Upper lobe of left lung (tissue), 6 donors: ENCODE results near the gene LGMN. TPM values are rescaled to one million over a fixed set of nuclear protein-coding genes. Genes with fewer than 3 reads are reported as not detected.
A peak's percentile ranks its signal among the peaks of the same experiment; 100 is the strongest.

Experiments used
- ATAC-seq, 2 donors: fragments of 200-7000 bp; cut with Tn5 transposase; one replicate each; pipeline ENCODE4 v1.9.1; 2022; ENCODE audit warnings: mild to moderate bottlenecking in 2 of 2, moderate library complexity in 2 of 2; ENCODE audit not compliant: low FRiP score in 2 of 2
- DNase-seq, 2 donors: peaks; one replicate each; pipeline ENCODE4 v3.0.0-alpha.2; 2019 to 2020
- H3K27ac ChIP-seq, 4 donors: fragments of 200-600 bp; sonication (generic); one replicate each; pipeline ENCODE4 v1.5.1; 2016 to 2019
- H3K27me3 ChIP-seq, 4 donors: fragments of 200-600 bp; sonication (generic); one replicate each; pipeline ENCODE4 v1.5.1; 2017 to 2019
- H3K36me3 ChIP-seq, 4 donors: fragments of 200-600 bp; sonication (generic); one replicate each; pipeline ENCODE4 v1.5.1; 2016 to 2019
- H3K4me1 ChIP-seq, 4 donors: fragments of 200-600 bp; sonication (generic); one replicate each; pipeline ENCODE4 v1.5.1; 2018 to 2019
- H3K4me3 ChIP-seq, 4 donors: fragments of 200-600 bp; sonication (generic); one replicate each; pipeline ENCODE4 v1.5.1; 2017 to 2019; ENCODE audit warnings: mild to moderate bottlenecking in 2 of 4, moderate library complexity in 1 of 4
- H3K9me3 ChIP-seq, 4 donors: fragments of 200-600 bp; sonication (generic); one replicate each; pipeline ENCODE4 v1.5.1; 2018 to 2019
- EP300 ChIP-seq, 4 donors: sonication (generic); formaldehyde crosslinking; IDR thresholded peaks; one replicate each; pipeline ENCODE4 v1.5.1; 2017; ENCODE audit warnings: antibody characterized with exemption in 4 of 4, control low read depth in 2 of 4
- POLR2A ChIP-seq, 4 donors: fragments of 450-650 bp; IDR thresholded peaks; one replicate each; pipeline ENCODE4 v1.5.1; 2016 to 2017; ENCODE audit warnings: antibody characterized with exemption in 4 of 4, mild to moderate bottlenecking in 2 of 4
- POLR2AphosphoS5 ChIP-seq, 2 donors: sonication (generic); formaldehyde crosslinking; IDR thresholded peaks; one replicate each; pipeline ENCODE4 v1.5.1; 2017; ENCODE audit warnings: antibody characterized with exemption in 2 of 2
- WGBS, 2 donors: methylation state at CpG; one replicate each; pipeline ENCODE4 v1.1.5; 2017 to 2018; 5-methylcytosine and 5-hydroxymethylcytosine counted together
- total RNA-seq, 6 donors: library from RNA; depleted of rRNA in 4 of 6; stranded (reverse); fragments of >200 nt in 4 of 6; gene quantifications; one replicate each; pipeline versions ENCODE4 v1.1.0 to v1.2.1, GENCODE V29; 2016 to 2021
- TF ChIP-seq, protein P1 (sequence below), 6 experiments: fragments of 450-650 bp in 4 of 6; fragments of 200-600 bp in 2 of 6; sonication (generic) in 2 of 6; IDR thresholded peaks; one replicate each; pipeline ENCODE4 v1.5.1; 2016 to 2019; ENCODE audit warnings: antibody characterized with exemption in 6 of 6
- donor health status: DM: no; HTN: no; CAD: no; lungs with moderate emphysema.
- donor health status: DM: no; HTN: yes; CAD: no; lungs with severe emphysema.

The LGMN gene
- total RNA-seq, 6 donors from 2014 or later, result 53.4 to 222 (median 123) TPM

DNA sequence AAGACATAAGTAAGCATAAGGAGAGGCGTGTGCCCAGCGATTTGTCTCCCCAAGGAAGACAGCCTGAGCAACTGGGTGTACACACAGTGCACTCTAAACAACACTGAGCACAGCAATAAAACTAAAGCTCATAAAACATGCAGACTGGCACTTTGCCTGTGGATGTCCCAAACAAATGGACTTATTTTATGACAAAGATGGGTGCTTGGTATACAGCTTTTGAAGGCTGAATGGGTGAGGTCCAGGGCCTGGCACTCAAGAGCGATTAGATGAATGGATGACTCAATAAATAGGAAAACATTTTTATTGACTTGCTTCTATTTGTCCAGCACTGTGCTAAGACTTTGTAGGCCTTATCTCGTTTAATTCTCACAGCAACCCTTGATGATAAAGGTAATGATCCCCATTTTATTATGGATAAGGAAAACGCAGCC, 28.5 kb downstream of the LGMN start:
- H3K4me1 ChIP-seq, result peaks cover 11 to 23% (median 18%) of the 10 kb centered on the region in 4 donors
- peaks cover 0 to 10% (median 1%) of the 10 kb centered on the region in 4 donors for H3K36me3 ChIP-seq
- DNase-seq, result no peak
- 55 to 73% methylated on average over 5 of the region's 5 CpGs for WGBS, 2 donors
- H3K4me3 ChIP-seq, result no peak overlapping the region
- TF ChIP-seq POLR2AphosphoS5 (IDR thresholded peaks at IDR 0.05) (no peak), POLR2A (IDR thresholded peaks at IDR 0.05) (no peak), EP300 (IDR thresholded peaks at IDR 0.05) (no peak)
- TF ChIP-seq, protein P1, sequence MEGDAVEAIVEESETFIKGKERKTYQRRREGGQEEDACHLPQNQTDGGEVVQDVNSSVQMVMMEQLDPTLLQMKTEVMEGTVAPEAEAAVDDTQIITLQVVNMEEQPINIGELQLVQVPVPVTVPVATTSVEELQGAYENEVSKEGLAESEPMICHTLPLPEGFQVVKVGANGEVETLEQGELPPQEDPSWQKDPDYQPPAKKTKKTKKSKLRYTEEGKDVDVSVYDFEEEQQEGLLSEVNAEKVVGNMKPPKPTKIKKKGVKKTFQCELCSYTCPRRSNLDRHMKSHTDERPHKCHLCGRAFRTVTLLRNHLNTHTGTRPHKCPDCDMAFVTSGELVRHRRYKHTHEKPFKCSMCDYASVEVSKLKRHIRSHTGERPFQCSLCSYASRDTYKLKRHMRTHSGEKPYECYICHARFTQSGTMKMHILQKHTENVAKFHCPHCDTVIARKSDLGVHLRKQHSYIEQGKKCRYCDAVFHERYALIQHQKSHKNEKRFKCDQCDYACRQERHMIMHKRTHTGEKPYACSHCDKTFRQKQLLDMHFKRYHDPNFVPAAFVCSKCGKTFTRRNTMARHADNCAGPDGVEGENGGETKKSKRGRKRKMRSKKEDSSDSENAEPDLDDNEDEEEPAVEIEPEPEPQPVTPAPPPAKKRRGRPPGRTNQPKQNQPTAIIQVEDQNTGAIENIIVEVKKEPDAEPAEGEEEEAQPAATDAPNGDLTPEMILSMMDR (IDR thresholded peaks at IDR 0.05), result no peak
- H3K27ac ChIP-seq, result peak overlapping the region in 3 of 4 donors; percentile 37 to 55 (median 49)
- H3K27me3 ChIP-seq, result no peaks in the 10 kb centered on the region
- peak in 1 of 2 donors; percentile 39 for ATAC-seq
- no peaks in the 10 kb centered on the region for H3K9me3 ChIP-seq

DNA sequence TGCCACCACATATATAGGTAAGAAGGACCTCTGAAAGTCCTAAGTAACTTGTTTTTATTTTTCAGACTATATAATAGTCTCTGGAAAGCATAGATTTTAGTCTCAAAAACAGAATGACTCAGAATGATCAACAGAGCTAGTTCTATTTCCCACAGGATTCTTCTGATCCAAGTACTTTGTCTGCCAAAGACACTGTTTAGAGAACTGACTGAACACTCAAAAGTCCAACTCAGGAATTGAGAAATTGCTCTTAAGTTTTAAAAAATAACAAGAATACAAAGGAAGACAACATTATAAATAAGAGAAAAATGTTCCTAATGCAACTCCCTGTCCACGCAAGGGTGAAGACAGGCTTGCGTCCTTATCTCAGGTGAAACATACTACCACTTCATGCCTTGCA, 29.0 kb downstream of the LGMN start:
- H3K27ac ChIP-seq, result peak overlapping the region in 2 of 4 donors; percentile 37 to 55
- no peak for DNase-seq
- peak in 1 of 2 donors; percentile 75 for ATAC-seq

DNA sequence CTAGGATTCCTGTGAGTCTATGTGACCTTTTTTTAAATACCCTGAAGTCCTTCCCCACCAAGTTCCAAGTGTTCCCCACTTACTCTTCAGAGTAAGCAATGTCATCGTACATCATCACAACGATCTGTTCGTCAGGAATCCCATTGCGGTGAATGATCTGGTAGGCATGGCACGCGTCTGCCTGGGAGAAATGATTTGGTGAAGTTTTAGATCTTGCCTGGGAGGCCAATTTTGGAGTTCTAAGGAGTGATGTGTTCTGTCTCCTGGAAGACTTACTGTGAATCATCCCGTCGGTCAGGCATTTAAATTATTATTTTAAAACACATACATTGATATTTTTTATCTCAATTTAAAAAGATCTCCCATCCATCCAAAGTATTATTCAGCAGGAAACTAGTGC, 29.8 kb downstream of the LGMN start:
- no peak for TF ChIP-seq EP300 (IDR thresholded peaks at IDR 0.05)
- no peak for TF ChIP-seq POLR2AphosphoS5 (IDR thresholded peaks at IDR 0.05)
- Histone ChIP-seq H3K27me3 (no peaks in the 10 kb centered on the region), H3K4me3 (no peak overlapping the region), H3K27ac (no peak overlapping the region), H3K4me1 (peaks cover 9 to 15% (median 12%) of the 10 kb centered on the region in 4 donors), H3K36me3 (peaks cover 0 to 14% (median 4%) of the 10 kb centered on the region in 4 donors), H3K9me3 (no peaks in the 10 kb centered on the region)
- WGBS, 2 donors, result 87 to 98% methylated on average over 8 of the region's 8 CpGs
- DNase-seq, result no peak
- ATAC-seq, result peak in 1 of 2 donors; percentile 34

More for the DNA sequence above, 29.0 kb downstream of the LGMN start:
- 72 to 73% methylated on average over 2 of the region's 2 CpGs for WGBS, 2 donors
- H3K9me3 ChIP-seq, result no peaks in the 10 kb centered on the region
- no peak overlapping the region for H3K4me3 ChIP-seq
- H3K27me3 ChIP-seq, result no peaks in the 10 kb centered on the region
- H3K4me1 ChIP-seq, result peaks cover 10 to 19% (median 13%) of the 10 kb centered on the region in 4 donors
- TF ChIP-seq EP300 (IDR thresholded peaks at IDR 0.05) (no peak), POLR2A (IDR thresholded peaks at IDR 0.05) (no peak), POLR2AphosphoS5 (IDR thresholded peaks at IDR 0.05) (no peak)
- TF ChIP-seq, protein P1 (IDR thresholded peaks at IDR 0.05), result no peak
- peaks cover 0 to 10% (median 1%) of the 10 kb centered on the region in 4 donors for H3K36me3 ChIP-seq

DNA sequence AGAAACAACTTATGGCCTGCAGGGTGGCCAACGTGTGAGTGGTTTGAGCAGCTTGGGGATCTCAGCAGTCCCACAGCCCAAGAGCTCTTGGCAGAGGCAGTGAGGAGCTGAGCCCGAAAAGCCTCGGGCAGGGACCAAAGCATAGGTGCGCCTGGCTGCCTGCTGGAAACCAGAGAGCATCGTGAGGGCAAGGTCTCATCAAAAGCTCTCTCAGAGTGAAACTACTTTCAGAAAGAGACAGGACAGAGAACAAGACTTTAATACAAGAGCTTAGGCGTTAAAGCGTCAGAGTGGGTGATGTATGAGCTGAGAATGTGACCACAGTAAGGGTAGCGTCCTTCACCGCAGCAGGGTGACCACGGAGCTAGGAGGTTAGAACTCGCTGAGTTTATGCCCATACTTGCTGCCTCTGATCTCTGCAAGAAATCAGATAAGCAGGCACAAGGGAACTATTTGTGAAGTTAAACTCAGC, 30.8 kb downstream of the LGMN start:
- Histone ChIP-seq H3K4me3 (no peak overlapping the region), H3K36me3 (peaks cover 0 to 24% (median 10%) of the 10 kb centered on the region in 4 donors), H3K27me3 (no peaks in the 10 kb centered on the region), H3K4me1 (peaks cover 8 to 15% (median 10%) of the 10 kb centered on the region in 4 donors), H3K27ac (peak overlapping the region in 1 of 4 donors; percentile 2), H3K9me3 (no peaks in the 10 kb centered on the region)
- DNase-seq, result no peak
- 79 to 81% methylated on average over 11 of the region's 11 CpGs for WGBS, 2 donors
- TF ChIP-seq, protein P1 (IDR thresholded peaks at IDR 0.05), result no peak
- TF ChIP-seq EP300 (IDR thresholded peaks at IDR 0.05), result no peak
- TF ChIP-seq POLR2AphosphoS5 (IDR thresholded peaks at IDR 0.05), result no peak
- no peak for ATAC-seq

DNA sequence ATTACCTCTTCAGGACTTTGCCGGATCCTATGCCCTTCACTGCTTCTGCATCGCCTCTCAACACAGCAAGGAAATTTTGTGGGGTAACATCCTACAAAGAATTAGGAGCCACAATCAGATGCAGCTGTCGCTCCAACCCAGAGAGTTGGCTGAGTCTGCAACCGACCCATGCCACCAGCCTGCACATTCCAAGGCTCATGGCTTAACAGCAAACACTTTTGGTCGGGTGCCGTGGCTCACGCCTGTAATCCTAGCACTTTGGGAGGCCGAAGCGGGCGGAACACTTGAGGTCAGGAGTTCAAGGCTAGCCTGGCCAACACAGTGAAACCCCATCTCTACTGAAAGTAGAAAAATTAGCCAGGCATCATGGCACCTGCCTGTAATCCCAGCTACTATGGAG, 32.3 kb downstream of the LGMN start:
- DNase-seq (no peak), ATAC-seq (no peak)
- no peak overlapping the region for H3K4me3 ChIP-seq
- TF ChIP-seq POLR2A (IDR thresholded peaks at IDR 0.05) (no peak), EP300 (IDR thresholded peaks at IDR 0.05) (no peak), POLR2AphosphoS5 (IDR thresholded peaks at IDR 0.05) (no peak)
- TF ChIP-seq, protein P1 (IDR thresholded peaks at IDR 0.05), result no peak
- peaks cover 0 to 32% (median 20%) of the 10 kb centered on the region in 4 donors for H3K36me3 ChIP-seq
- H3K27ac ChIP-seq, result no peak overlapping the region
- no peaks in the 10 kb centered on the region for H3K9me3 ChIP-seq
- H3K27me3 ChIP-seq, result no peaks in the 10 kb centered on the region
- peaks cover 8 to 15% (median 10%) of the 10 kb centered on the region in 4 donors for H3K4me1 ChIP-seq
- 80 to 94% methylated on average over 6 to 10 of the region's 10 CpGs for WGBS, 2 donors
